GM18858 (cell line): ENCODE measurements around the gene MARF1.
"Not testable (repeated sequence)": the region's sequence is repeated elsewhere in the genome, so short reads cannot be mapped to it uniquely, and the experiment has no call there.

Source experiments
- ATAC-seq: cut with Tn5 transposase; IDR thresholded peaks from one replicate; pipeline ENCODE4 v1.9.1; 2021; ENCODE audit not compliant: unreplicated experiment

Gene MARF1

DNA sequence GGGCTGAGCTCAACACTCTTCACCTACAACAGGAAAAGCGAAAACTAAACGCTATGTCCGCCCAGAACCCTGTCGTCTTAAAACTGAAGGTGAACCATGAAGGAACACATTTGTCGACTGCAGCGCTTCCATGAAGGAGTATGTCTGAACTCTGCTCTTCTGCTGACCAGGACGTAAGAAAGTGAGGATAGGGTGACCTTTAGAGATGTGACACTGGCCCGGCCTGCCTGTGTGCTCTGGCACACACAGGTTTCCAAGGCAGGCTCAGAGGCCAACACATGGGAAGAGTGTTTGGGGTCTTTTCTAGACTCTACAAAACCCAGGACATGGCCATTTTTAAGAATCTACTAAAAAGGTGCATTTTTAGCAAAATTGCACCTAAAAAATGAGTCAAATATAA lies 21.1 kb downstream of the MARF1 start:
- no peak for ATAC-seq

DNA sequence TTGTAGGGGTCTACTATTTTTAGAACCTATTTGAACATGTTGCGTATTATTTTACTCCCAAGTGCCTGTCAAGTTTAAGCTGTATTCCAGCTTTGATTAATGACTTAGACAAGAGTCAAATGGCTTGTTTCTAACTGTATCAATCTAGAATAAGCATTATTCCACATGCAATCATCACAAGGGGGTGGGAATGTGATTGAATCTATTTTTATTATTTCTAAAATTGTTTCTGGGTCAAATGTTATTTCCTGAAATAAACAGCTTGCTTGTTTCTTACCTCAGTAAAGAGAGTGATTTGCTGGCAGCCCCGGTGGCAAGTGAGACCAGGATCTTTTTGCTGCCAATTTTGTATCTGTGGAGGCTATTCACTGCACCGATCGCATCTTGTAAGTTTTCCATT lies 21.5 kb downstream of the MARF1 start:
- no peak for ATAC-seq

DNA sequence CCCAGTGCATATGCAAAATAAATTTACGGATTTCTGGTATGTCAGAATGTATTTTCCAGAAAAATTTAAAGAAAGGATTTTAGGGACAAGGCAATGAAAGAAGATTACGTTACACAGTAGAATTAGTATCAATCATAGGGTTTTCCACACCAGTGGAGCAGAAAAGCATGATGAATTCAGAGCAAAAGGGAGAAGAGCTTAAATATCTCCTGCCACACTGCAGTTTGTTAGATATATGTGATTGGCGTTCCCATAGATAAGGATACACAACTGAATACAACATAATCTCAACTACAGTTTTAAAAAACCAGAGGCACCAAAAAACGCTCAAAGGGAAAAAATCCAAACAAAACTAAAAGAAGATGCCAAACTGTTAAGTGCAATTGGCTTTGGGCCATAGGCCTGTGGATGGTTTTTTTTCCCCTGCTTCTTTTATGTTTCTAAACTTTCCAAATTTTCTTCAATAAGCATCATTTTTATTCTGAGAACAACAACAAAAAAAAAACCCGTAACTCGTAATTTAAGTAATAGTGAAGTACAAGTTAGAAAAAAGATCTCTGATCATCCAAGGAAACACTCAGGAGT lies 22.3 kb downstream of the MARF1 start:
- no peak for ATAC-seq

DNA sequence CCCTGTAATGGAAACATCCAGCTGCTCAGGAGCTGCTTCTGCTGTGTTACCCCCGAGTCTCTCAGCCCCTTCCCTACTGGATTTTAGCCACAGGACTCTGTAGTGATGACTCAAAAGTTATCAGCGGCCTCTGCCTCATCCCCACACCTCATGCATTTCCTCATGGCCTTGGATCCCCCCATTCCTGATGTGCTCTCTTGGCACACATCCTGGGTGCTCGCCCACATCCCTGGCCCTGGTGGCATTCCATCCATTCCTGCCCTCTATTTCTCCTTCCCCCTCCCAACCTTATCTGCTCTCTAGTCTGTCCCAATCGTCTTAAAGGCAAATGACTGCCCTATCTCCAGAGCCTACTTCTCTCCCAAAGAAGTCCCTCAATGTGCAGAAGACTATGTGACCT lies 24.6 kb downstream of the MARF1 start:
- ATAC-seq, result no peak

DNA sequence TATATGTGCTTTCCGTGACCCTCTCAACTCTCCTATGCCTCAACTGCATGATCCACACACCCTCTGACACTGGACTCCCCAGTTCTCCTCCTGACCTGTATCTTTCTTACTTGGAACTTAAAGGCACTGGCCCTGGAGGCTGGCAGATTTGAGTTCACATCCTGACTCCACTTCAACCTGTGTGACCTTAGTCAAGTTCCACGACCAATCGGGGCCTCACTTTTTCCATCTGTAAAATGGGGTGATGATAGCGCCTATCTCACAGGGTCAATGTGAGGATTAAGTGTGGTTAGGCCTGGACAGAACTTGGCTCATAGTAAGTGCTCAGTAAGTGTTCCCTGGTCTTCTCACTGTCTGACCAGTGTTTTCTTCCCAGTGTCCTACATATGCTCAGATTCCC lies 25.1 kb downstream of the MARF1 start:
- ATAC-seq, result no peak

DNA sequence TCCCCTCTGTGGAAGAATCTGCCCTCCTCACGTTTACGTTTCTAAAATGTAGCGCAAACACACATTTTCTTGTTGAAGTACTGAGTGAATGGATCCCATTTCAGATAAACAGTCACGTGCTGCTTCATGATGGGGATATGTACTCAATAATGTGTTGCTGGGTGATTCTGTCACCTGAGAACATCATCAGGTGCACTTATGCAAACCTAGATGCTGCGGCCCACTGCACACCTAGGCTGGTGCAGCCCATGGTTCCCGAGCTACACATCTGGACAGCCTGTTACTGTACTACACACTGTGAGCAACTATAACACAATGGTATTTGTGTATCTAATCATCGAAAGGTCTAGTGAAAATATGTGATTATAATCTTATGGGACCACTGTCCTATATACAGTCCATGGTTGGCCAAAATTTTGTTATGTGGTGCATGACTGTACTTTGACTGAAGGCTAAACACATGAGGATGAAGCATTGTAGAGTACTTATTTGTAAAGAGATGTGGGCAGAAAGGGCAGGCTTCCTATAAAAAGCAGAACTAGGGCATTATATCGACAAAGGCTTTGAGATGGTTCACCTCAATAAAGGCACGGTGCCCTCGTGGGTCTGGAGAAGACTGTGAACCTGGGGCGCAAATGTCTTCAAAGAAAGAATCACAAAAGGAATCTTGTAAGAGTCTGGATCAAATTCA lies 26.3 kb downstream of the MARF1 start:
- ATAC-seq, result no peak

DNA sequence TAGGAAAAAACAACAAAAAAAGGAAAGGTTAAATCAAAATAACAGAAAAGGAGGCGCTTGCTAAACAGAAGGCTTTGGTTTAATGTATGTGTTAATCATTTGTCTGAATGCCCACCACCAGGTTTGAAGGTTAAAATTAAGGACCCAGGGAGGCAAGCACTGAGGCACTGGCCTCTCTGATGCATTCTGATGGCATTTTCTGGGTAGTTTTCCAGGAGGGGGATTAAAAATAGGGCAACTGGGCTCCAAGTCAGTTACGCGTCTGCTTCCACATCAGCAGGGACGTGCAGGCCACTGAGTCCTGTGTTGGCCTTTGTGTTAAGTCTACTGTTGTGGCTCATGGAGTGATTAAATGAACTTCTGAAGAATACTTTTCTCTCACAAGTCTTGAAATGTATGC lies 26.9 kb downstream of the MARF1 start:
- no peak for ATAC-seq

DNA sequence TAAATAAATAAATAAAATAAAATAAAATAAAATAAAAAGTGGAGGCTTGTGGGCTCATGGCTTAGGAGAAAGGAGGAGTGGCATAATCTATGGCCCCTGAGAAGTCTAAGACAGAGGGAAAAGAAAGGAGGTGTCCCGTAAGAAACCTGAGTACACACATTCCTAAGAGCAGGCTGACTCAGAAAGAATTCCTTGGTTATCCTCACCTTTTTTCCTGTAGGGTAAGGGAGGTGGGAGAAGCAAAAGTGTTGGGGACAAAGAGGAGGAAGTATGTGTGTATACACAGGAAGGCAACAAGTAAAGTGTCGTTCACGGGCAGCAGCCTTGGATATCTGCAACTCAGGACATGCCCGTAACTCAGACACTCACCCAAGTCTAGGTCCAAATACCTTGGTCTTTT lies 29.3 kb downstream of the MARF1 start:
- no peak for ATAC-seq

DNA sequence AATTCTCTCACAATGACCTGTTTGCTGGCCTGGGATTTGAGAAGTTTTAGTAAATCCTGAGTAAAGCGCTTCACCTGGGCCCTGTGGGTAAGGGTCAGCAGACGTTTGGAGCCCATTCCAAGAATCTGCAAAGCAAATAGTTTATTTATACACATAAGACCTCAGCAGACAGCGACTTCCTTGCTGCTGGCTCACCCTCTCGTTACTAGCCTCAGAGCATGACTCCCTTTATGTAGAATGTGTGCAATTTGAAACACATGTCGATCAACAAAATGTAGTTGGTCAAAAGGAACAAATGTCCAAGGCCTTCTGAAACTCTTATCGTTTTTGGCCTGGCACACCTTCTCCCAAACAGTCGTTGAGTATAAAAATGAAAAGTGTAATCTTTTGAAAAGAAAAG lies 31.3 kb downstream of the MARF1 start:
- ATAC-seq, result no peak

DNA sequence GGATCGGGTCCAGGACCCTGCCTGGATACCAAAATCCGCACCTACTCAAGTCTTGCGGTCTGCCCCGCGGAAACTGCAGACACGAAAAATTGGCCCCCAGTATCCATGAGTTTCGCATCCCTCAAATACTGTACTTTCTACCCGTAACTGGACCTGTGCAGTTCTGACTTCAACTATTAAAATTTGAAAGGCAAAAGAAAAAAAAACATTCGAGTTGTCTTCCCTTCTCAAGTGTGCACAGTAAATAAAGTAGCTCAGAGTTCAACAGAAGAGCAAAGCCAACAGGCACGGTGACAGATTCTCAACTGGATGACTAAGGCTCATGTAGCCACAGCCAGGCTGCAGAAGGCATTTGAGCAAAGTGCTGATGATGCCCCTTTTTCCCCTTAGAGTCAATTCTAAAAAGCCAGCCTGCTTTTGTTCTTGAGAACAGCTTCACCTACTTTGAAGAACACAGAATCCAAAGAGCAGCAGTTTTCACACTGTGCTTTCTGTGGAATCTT lies 32.5 kb downstream of the MARF1 start:
- ATAC-seq, result no peak

DNA sequence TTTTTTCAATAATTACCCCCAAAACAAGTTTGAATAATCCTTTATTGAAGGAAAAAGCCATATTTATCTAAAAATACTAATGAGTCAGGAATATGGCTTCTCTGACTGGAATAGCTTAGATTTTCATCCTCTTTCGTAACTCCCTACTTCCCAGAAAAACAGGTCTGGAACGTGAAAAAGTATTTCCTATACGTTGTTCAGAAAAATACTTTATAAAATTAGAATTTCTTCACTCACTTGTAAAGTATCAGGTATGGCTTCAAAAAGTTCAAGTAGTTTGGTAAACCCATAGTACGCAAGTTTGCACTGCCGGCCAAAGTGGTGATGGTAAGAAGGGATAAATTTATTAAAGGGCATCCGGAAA lies 33.7 kb downstream of the MARF1 start:
- no peak for ATAC-seq

DNA sequence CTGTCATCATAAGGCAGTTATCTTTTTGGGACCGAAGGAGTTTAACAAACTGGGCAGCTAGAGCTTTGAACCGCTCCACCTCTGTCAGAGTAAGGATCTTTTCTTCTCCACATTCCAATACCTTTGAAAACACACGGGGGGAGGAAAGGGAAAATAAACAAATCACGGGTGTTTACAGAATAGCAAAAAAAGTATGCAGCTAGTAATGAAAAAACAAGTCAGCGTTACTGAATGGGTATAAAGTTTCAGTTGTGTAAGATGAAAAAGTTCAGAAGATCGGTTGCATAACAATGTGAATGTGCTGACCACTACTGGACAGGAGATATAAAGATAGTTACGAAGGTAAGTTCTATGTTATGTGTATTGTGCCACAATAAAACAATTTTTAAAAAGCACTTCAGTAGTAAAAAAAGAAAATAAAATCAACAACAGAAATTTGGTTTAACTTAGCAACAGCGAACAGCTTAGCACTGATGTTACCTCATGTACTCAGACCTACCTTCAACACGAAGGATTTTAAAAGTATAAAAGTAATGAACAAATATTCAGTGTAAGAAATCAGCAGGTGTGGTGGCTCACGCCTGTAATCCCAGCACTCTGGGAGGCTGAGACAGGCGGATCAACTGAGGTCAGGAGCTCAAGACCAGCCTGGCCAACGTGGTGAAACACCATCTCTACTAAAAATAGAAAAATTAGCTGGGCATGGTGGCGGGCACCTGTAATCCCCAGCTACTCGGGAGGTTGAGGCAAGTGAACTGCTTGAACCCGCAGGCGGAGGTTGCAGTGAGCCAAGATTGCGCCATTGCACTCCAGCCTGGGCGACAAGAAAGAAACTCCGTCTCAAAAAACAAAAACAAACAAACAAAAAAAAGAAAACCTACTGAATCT lies 34.3 kb downstream of the MARF1 start:
- no peak for ATAC-seq

DNA sequence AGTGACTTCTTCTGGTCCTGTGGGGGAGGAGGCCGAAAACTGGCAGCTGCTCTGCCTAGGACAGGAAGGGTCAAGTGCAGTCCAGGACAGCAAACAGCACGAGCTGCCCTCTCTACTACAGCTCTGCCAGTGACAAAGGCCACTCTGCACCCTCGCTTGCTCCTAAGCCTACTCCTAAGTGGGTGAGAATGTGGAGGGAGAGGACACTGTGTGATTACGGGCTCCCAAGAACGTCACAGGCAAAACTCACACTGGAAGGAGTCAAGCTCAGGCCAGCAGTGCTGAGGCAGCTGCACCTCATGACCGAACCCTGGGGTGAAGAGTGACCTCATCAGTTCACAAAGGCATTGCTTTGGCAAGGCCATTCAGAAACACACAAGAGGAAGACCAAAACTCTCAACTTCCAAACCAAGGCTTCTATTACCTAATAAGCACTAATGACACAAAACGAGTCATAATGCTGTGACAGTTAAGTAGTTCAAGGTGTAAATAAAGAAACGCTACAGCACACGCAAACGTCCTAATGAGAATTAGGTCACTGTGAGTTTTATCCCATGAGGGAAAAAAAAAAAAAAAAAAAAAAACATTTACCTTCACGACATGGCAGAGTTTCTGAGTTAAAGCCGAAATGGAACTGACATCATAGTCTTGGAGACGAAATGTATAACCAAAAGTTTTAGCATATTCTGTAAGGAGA lies 35.1 kb downstream of the MARF1 start:
- ATAC-seq, result no peak

DNA sequence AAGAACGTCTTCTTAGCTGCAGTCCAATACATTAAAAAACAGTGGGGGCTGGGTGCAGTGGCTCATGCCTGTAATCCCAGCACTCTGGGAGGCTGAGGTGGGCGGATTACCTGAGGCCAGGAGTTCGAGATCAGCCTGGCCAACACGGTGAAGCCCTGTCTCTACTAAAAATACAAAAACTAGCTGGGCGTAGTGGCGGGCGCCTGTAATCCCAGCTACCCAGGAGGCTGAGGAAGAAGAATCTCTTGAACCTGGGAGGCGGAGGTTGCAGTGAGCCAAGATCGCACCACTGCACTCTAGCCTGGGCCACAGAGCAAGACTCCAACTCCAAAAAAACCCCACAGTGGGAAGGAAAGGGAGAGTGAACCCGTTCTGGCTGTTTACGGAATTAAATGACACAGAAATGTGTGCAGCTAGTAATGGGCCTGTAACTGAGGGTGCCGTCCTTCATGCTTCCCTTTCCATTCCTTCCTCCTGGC lies 35.7 kb downstream of the MARF1 start:
- not testable (repeated sequence) for ATAC-seq

DNA sequence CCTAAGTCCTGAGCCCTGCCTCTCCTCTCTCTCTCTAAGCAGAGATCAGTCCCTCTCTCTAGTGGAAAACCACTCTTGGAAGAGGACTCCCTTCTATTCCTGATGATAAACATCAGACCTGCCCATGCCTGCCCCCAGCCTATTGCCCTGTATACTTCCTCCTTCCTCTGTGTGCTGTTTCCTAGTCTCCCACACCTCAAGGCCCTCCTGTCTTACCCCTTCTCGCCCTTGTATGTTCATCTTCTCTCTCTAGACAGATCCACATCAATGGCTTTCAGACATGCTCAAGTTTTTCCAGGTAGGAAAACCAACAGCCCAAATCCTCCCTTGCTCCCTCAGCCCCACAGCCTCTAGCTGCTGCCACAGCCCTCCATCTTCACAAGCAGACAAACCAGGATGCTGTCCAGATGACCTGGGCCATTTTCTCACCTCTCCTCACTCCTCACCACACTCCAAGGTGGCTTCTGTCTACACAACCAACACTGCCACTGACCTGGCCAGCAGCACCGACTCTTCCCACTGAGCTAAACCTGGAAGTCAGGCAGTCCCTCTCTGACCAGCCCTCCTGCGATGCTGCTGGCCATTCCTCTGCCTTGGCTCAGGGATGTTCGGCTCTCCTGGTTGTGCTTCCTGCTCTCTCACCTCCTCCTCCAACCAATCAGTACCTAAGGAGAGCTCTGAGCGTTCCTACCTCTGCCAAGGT lies 36.3 kb downstream of the MARF1 start:
- ATAC-seq, result no peak

DNA sequence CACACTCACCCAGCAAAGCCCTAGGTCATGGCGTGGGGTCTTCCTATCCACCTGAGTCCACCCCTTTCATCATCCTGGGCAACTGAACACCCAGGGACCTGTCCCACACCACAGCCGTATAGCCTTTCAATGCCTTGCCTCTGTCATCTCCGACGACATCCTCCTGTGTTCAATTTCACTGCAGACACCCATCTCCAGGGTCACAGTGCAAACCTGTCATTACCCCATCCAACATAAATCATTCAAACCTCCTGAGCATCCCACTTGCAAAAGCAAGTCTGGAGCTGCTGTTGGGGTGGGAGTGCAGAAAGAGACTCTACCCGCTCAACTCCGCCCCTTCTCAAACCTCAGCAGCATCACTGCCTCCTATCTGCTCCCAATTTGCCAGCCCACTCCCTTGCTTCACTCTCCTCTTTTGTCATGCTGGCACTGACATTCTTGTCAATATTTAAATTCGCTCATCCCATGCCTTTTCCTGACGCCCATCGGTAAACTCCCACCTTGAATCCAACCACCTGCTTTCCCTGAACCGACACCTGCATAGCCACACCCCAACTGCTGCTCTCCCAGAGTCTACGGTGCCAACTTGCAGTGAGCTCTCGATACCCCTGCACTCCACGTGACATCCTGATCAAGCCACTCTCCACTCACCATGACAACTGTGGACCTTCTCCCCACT lies 37.0 kb downstream of the MARF1 start:
- no peak for ATAC-seq

DNA sequence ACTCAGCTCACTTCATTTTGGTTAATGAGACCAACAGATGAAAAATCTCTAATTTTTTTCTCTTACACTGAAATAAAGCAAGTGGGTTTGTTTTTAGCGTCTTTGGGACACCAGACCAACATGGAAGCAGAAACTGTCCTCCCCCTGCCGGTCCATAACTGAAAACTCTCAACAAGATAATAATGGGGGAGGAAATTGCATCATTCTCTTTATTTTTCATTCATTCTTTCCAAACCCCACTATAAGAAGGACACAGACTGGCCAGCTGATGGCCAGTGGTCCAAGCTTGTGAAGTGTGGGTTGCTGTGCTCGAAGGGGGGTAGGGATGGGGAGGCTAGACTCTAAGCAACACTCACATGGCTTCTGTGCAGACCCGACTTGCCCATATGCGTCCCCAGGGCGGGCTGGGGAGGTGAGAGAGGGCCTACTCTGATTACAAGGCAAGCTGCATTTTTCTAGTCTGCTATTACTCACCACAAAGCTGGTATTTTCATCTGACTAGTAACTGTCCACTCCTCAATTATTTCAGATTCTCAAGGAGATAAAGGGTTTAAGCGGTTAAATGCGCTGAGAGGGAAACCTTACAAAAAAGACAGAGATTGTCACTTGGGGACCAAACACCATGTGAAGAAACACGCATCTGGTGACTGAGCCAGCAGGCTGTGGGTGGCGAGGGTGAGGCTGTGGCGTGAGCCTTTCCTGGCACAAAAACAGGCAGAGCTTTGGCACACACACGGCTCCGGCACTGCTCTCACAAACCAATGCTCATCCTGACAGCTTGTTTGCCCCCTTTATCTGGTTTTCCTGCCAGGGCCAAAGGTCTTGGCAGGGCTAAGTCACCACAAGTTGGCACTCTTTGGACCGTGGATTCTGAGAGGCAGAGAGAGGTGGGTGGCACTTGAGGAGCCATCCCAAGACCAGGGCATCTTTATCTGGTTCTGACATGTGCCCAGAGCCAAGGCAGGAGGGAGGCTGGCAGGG lies 38.2 kb downstream of the MARF1 start:
- no peak for ATAC-seq

DNA sequence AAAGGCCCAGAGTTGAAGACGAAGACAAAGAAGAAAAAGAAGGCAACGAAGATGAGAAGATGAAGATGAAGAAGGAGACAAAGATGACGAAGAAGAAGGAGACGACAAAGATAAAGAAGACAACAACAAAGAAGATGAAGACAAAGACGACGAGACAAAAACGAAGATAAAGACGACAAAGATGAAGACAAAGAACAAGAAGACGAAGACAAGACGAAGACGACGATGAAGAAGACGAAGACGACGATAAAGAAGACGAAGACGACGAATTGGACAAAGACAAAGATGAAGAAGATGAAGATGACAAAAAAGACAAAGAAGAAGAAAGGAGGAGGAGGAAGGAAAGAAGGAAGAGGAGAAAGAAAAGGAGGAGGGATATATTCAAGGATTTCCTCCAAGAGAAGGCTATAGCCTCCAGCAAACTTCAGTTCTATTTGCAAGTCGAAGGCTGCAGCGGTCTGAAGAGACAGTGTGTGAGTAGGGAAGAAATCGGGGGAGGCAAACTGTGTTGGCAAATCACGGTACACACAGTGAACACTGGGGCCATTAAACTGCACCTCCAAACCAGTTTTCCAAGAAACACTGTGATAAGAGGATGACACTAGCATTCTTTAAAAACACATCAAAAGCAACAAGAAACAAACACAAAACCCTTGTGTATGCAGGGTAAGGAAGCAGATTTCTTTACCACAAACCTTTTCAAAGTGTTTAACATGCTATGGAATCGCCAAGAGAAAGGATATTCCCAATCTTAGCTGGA lies 40.5 kb downstream of the MARF1 start:
- no peak for ATAC-seq
